Activated naive CD8-positive, alpha-beta T cell treated with anti-CD3 and anti-CD28 coated beads, Interleukin-2, amount 10 ng/mL, durations not matched to agents 7 days and 5 days (primary cell): ENCODE measurements around the gene CSNK1G3. TPM values are rescaled to one million over a fixed set of nuclear protein-coding genes. Genes with fewer than 3 reads are reported as not detected.

Experiments
- ATAC-seq: fragments of 150-1000 bp; cut with Tn5 transposase; one replicate; pipeline ENCODE4 v1.10.0; 2021; ENCODE audit warnings: low read depth, moderate library complexity
- POLR2A ChIA-PET: fragments of 350-600 bp; sonication (Branson Sonifier 250); formaldehyde crosslinking; loops from one replicate; lab custom pipeline; 2021; ENCODE audit warnings: antibody characterized with exemption; lab: Charles Lee
- DNase-seq: peaks from one replicate; pipeline ENCODE4 v3.0.0; 2021
- H3K27ac Mint-ChIP-seq: one replicate; pipeline ENCODE4 v1.8.0; 2022; ENCODE audit warnings: mild to moderate bottlenecking, mixed read lengths
- H3K27me3 Mint-ChIP-seq: one replicate; pipeline ENCODE4 v1.8.0; 2022; ENCODE audit warnings: mild to moderate bottlenecking, moderate library complexity, mixed read lengths
- H3K36me3 Mint-ChIP-seq: one replicate; pipeline ENCODE4 v1.8.0; 2021; ENCODE audit warnings: mild to moderate bottlenecking, mixed read lengths
- H3K4me1 Mint-ChIP-seq: one replicate; pipeline ENCODE4 v1.8.0; 2021; ENCODE audit warnings: mixed read lengths
- H3K4me3 Mint-ChIP-seq: one replicate; pipeline ENCODE4 v1.8.0; 2022; ENCODE audit warnings: mild to moderate bottlenecking, moderate library complexity, mixed read lengths
- H3K9me3 Mint-ChIP-seq: one replicate; pipeline ENCODE4 v1.8.0; 2021; ENCODE audit warnings: mixed read lengths
- total RNA-seq, 2 experiments: library from RNA; stranded (reverse); gene quantifications; one replicate each; pipeline ENCODE4 v1.2.3, GENCODE V29; 2021

CSNK1G3 gene
- total RNA-seq, 2 experiments from 2014 or later: 53.4 to 60.3 TPM

DNA sequence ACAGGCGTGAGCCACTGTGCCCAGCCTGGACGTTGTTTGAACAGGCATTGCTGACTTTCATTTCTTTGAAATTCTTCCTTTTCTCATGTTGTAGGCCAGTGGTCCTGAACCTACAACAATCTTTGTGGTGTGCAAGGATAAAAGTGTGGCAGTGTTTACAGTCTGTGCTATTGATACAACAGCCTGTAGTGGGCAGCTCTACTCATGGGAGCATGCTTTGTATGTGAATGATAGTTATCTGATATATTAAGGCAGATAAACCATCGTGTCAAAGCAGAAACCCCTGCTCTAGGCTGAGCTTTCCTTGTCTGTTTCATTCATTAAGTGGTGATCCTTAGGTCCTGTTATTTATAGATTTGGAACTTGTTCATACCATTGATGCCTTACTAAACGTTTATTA is 42.6 kb downstream of the CSNK1G3 start:
- H3K4me3 Mint-ChIP-seq: no peak overlapping the region
- H3K9me3 Mint-ChIP-seq: no peaks in the 10 kb centered on the region
- POLR2A ChIA-PET: no interaction called here
- peaks cover 20% of the 10 kb centered on the region for H3K36me3 Mint-ChIP-seq
- ATAC-seq: no peak
- no peaks in the 10 kb centered on the region for H3K27me3 Mint-ChIP-seq
- no peak overlapping the region for H3K27ac Mint-ChIP-seq
- no peak for DNase-seq
- H3K4me1 Mint-ChIP-seq: peaks cover 6% of the 10 kb centered on the region

GRCh38 chr5:123557907-123558306 is 45.9 kb downstream of the CSNK1G3 start:
- Mint-ChIP-seq H3K36me3 (peaks cover 27% of the 10 kb centered on the region), H3K4me1 (peaks cover 1% of the 10 kb centered on the region), H3K9me3 (no peaks in the 10 kb centered on the region), H3K27me3 (no peaks in the 10 kb centered on the region), H3K27ac (no peak overlapping the region), H3K4me3 (no peak overlapping the region)
- DNase-seq (no peak), ATAC-seq (no peak)
- POLR2A ChIA-PET: no interaction called here

DNA sequence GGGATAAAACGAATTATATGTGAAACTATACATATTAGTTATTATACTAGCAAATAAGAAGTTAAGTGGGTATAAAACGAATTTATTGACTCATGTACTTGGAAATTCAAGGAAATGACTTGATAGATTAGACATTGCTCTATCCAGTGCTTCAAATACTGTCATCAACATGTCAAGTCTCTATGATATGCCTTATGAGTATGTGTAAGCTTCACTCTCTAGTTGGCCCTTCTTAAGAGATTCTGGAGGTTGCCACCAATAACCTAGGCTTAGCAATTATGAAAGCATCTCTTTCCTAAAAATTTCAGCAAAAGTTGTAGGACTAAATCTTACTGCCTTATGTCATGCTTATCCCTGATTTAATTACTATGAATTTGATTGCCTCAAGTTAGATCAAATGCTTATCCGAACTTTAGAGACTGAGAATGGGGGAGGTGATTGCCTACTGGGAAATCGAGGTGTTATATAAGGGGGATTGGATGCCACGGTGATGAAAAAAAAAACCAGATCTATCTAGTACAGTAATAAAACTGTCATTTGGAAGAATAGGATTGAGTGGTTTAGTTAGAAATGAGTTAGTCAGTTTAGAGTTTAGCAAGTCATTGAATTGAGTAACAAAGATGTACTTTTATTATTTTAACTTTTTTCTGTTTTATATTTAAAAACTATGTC is 46.9 kb downstream of the CSNK1G3 start:
- Mint-ChIP-seq H3K27me3 (no peaks in the 10 kb centered on the region), H3K9me3 (no peaks in the 10 kb centered on the region), H3K36me3 (peaks cover 27% of the 10 kb centered on the region), H3K4me3 (no peak overlapping the region), H3K4me1 (peaks cover 1% of the 10 kb centered on the region), H3K27ac (no peak overlapping the region)
- POLR2A ChIA-PET: no interaction called here
- DNase-seq (no peak), ATAC-seq (no peak)

GRCh38 chr5:123559434-123559775 is 47.4 kb downstream of the CSNK1G3 start:
- H3K27ac Mint-ChIP-seq: no peak overlapping the region
- no peak overlapping the region for H3K4me3 Mint-ChIP-seq
- POLR2A ChIA-PET: no interaction called here
- no peaks in the 10 kb centered on the region for H3K27me3 Mint-ChIP-seq
- H3K36me3 Mint-ChIP-seq: peaks cover 27% of the 10 kb centered on the region
- H3K4me1 Mint-ChIP-seq: peaks cover 1% of the 10 kb centered on the region
- ATAC-seq: no peak
- DNase-seq: no peak
- no peaks in the 10 kb centered on the region for H3K9me3 Mint-ChIP-seq

DNA sequence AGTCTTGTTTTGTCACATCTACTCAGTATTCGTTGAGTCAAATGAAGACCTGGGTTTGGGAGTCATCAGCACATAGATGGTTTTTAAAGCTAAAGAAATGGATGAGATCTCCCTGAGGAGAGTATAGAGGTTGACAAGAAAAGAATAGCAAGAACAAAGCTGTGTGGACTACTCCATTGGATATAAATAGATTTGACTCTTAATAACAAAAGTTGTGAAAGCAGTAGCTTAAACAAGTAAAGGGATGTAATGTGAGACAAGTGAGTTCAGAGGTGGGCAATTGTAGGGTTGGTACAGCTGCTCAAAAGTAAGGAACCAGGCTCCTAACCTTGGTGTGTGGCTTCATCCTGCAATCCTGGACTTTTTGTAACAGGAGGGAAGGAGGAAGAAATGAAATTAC is 49.3 kb downstream of the CSNK1G3 start:
- H3K27ac Mint-ChIP-seq: no peak overlapping the region
- no peaks in the 10 kb centered on the region for H3K9me3 Mint-ChIP-seq
- POLR2A ChIA-PET: no interaction called here
- peaks cover 36% of the 10 kb centered on the region for H3K36me3 Mint-ChIP-seq
- H3K4me1 Mint-ChIP-seq: peaks cover 1% of the 10 kb centered on the region
- H3K27me3 Mint-ChIP-seq: no peaks in the 10 kb centered on the region
- no peak overlapping the region for H3K4me3 Mint-ChIP-seq
- no peak for DNase-seq
- ATAC-seq: no peak

GRCh38 chr5:123571927-123572326 is 60.0 kb downstream of the CSNK1G3 start:
- H3K4me3 Mint-ChIP-seq: no peak overlapping the region
- H3K27ac Mint-ChIP-seq: no peak overlapping the region

DNA sequence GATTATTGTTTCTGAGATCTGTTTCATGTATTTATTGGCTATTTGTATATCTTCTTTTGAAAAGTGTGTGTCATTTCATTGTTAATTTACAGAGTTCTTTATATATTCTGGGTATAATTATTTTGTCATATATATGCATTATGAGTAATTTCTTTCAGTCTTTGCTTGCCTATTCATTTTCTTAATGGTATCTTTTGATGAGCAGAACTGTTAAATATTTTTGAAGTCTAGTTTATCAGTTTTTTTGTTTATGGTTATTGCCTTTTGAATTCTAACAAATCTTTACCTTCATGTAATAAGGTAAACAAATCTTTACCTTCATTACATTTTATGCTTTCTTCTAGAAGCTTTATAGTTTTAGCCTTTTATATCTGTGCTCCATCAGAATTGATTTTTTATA is 66.4 kb downstream of the CSNK1G3 start:
- DNase-seq (no peak), ATAC-seq (no peak)
- peaks cover 22% of the 10 kb centered on the region for H3K36me3 Mint-ChIP-seq
- H3K4me3 Mint-ChIP-seq: no peak overlapping the region
- H3K9me3 Mint-ChIP-seq: no peaks in the 10 kb centered on the region
- H3K27ac Mint-ChIP-seq: no peak overlapping the region
- POLR2A ChIA-PET: no interaction called here
- H3K4me1 Mint-ChIP-seq: no peaks in the 10 kb centered on the region
- no peaks in the 10 kb centered on the region for H3K27me3 Mint-ChIP-seq

More at GRCh38 chr5:123571927-123572326, 60.0 kb downstream of the CSNK1G3 start:
- H3K36me3 Mint-ChIP-seq: peaks cover 16% of the 10 kb centered on the region
- no peak for DNase-seq
- no peak for ATAC-seq
- peaks cover 8% of the 10 kb centered on the region for H3K4me1 Mint-ChIP-seq
- POLR2A ChIA-PET: no interaction called here
- H3K9me3 Mint-ChIP-seq: peaks cover under 1% of the 10 kb centered on the region
- no peaks in the 10 kb centered on the region for H3K27me3 Mint-ChIP-seq

DNA sequence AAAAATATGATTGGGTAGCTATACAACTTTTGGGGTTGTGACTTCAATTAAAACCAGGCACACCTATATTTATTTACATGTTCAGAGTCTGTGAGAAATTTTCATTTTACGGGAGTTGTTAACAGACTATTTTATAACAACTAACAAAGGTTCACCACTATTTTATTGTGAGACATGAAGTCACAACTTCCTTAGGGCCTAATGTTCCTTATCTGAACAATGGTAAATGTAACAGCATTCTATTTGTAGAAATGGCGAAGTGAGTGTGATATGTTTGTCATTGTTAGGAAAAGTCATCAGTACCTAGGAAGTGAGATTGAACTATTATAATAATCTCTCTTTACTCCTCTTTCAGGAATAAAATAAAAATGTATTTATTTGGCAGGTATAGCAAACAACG is 67.4 kb downstream of the CSNK1G3 start:
- Mint-ChIP-seq H3K36me3 (peaks cover 21% of the 10 kb centered on the region), H3K4me3 (no peak overlapping the region), H3K27me3 (no peaks in the 10 kb centered on the region), H3K4me1 (no peaks in the 10 kb centered on the region), H3K9me3 (no peaks in the 10 kb centered on the region), H3K27ac (no peak overlapping the region)
- ATAC-seq (no peak), DNase-seq (no peak)
- POLR2A ChIA-PET: interaction anchor here (0.7 kb wide), 1 partner anchor 112 kb away, joined by 4 read pairs; no protein-coding TSS in a partner anchor

DNA sequence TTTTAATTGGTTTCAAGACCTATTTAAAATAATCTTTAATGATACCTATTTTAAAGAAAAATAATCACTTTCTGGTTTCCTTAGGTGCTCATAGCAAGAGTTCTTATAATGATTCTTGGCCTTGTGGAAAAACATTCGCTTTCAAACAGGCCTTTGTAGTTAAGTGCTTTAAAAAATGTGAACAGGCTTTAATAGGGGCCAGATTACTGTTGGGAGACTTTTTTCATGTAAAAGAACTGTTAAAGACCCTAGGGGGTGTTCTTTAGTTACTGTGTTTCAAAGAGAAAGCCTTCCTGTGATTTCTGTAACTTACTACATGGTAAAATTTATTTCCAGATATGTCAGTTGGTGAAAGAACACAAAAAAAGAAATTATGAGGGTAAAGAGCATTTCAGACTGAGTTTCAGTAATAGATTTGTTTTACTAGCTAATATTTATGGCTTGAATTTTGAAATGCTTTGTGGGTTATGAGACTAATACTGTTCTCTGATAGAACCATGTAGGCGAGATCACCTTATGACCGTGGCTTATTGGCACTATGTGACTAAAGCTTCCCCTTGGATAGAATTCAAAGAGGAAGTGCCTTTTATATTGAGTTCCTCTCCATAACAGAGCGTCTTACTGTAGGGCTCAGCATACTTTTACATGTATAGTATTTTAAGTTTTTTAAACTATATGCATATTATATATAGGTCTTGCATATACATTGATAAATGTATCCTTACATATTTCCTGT is 70.7 kb downstream of the CSNK1G3 start:
- H3K4me3 Mint-ChIP-seq: no peak overlapping the region
- H3K27ac Mint-ChIP-seq: no peak overlapping the region
- no peak for ATAC-seq
- no peaks in the 10 kb centered on the region for H3K27me3 Mint-ChIP-seq
- H3K4me1 Mint-ChIP-seq: no peaks in the 10 kb centered on the region
- peaks cover 24% of the 10 kb centered on the region for H3K36me3 Mint-ChIP-seq
- H3K9me3 Mint-ChIP-seq: peaks cover 2% of the 10 kb centered on the region
- DNase-seq: no peak
- POLR2A ChIA-PET: no interaction called here

- POLR2A ChIA-PET: no interaction called here
- ATAC-seq (no peak), DNase-seq (no peak)
- H3K27ac Mint-ChIP-seq: no peak overlapping the region
- peaks cover 15% of the 10 kb centered on the region for H3K36me3 Mint-ChIP-seq
- no peaks in the 10 kb centered on the region for H3K4me1 Mint-ChIP-seq
- no peak overlapping the region for H3K4me3 Mint-ChIP-seq
- peaks cover 2% of the 10 kb centered on the region for H3K9me3 Mint-ChIP-seq
- H3K27me3 Mint-ChIP-seq: no peaks in the 10 kb centered on the region
These were observed 73.9 kb downstream of the CSNK1G3 start for GRCh38 chr5:123585871-123586270.

DNA sequence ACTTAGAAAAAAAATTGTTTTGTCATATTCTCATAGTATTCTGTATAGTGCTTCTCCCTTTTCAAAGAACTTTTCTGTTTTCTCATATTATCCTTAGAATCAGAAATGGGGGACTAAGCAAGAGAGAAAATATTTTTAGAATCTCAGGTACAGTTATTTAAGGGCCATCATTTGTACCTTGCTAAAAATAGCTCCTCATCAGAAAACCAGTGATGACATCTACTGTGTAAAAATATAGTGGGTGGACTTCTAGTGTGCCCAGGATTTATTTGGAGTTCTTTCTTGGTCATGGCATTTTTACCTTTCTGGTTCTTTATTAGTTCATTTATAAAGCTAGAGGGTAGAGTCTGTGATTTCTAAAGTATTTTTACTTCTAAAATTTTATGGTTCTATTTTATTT is 82.5 kb downstream of the CSNK1G3 start:
- DNase-seq (no peak), ATAC-seq (no peak)
- H3K27me3 Mint-ChIP-seq: no peaks in the 10 kb centered on the region
- POLR2A ChIA-PET: no interaction called here
- no peak overlapping the region for H3K27ac Mint-ChIP-seq
- H3K9me3 Mint-ChIP-seq: no peaks in the 10 kb centered on the region
- H3K4me3 Mint-ChIP-seq: no peak overlapping the region
- no peaks in the 10 kb centered on the region for H3K4me1 Mint-ChIP-seq
- H3K36me3 Mint-ChIP-seq: peaks cover 15% of the 10 kb centered on the region

- DNase-seq (no peak), ATAC-seq (no peak)
- Mint-ChIP-seq H3K4me1 (no peaks in the 10 kb centered on the region), H3K27ac (no peak overlapping the region), H3K4me3 (no peak overlapping the region), H3K36me3 (peaks cover 17% of the 10 kb centered on the region), H3K9me3 (no peaks in the 10 kb centered on the region), H3K27me3 (no peaks in the 10 kb centered on the region)
- POLR2A ChIA-PET: no interaction called here
These were observed 85.0 kb downstream of the CSNK1G3 start for GRCh38 chr5:123597018-123597417.

GRCh38 chr5:123598028-123598689 is 86.2 kb downstream of the CSNK1G3 start:
- Mint-ChIP-seq H3K4me3 (no peak overlapping the region), H3K27ac (no peak overlapping the region), H3K27me3 (no peaks in the 10 kb centered on the region), H3K4me1 (no peaks in the 10 kb centered on the region), H3K36me3 (peaks cover 17% of the 10 kb centered on the region), H3K9me3 (no peaks in the 10 kb centered on the region)
- DNase-seq (no peak), ATAC-seq (no peak)
- POLR2A ChIA-PET: no interaction called here

DNA sequence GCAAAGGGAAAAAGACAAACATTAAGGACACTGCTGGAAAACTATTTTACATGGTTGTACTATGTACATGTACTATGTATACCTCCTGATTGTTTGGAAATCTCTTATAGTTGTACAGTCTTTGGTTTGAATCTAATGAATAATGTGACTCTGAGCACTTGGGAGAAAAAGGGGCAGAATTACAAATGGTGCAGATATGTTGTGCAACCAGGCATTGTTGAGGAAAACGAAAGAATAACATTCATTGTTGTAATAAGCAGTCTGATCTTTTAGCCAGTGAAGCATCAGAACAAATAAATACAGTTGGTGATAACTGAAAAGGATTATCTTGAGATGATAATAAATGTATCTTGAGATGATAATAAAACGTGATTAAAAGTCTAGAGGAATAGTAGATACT is 87.2 kb downstream of the CSNK1G3 start:
- no peaks in the 10 kb centered on the region for H3K4me1 Mint-ChIP-seq
- no peak for ATAC-seq
- no peak overlapping the region for H3K27ac Mint-ChIP-seq
- no peak overlapping the region for H3K4me3 Mint-ChIP-seq
- no peaks in the 10 kb centered on the region for H3K9me3 Mint-ChIP-seq
- no peaks in the 10 kb centered on the region for H3K27me3 Mint-ChIP-seq
- POLR2A ChIA-PET: no interaction called here
- H3K36me3 Mint-ChIP-seq: peaks cover 14% of the 10 kb centered on the region
- no peak for DNase-seq
